Myometrial cell (primary cell): ENCODE results near the gene ATP11B. TPM values are rescaled to one million over a fixed set of nuclear protein-coding genes. Genes with fewer than 3 reads are reported as not detected.

Experiments used
- total RNA-seq: library from RNA; depleted of rRNA; stranded (reverse); fragments of >200 nt; gene quantifications from 2 replicates; pipeline ENCODE4 v1.2.3, GENCODE V29; 2015

The ATP11B gene
- 40.1 and 48.6 TPM in 2 replicates for total RNA-seq

DNA sequence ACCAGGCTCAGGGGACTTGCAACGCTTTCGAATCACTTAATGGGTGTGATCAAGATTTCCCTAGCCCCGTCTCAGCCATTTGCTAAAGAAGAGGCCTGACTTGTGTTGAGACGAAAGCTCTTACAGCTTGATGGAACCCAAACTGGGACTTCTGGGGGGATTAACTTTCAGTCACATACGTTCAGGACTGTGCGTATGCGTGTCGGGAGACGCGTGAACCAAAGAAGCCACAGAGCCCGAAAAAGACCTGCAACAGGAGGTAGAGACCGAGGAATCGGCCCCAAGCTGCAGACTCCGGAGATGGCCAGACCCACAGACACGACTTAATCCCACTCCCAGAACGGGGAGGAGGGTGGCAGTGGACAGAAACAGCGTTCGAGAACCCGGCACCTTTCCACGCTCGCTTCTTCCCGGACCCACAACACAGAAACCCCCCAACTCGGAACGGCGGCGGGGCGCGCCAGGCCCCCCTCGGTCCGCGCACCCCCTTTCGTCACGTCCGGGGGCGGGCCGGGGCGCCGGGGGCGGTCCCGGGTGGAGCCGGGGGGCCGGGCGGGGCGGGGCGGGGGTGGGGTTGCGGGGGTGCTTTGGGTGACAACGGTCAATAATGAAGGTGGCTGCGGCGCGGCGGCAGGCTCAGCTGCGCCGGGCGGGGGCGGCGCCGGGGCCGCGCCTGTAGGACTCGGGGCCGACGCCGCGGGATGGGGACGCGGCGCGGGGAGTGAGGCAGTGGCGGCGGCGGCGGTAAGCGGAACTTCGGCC, at the start of gene ATP11B:
TSS of gene ATP11B (plus strand) at position 604 of the 762 bp plus-strand sequence. CDS start 256 bp downstream, outside the sequence.

Other genes starting within 250 kb of the ATP11B start
- 15.6 and 15.9 TPM in 2 replicates for gene DCUN1D1, start 187.0 kb downstream of the ATP11B start, total RNA-seq